Fibroblast of lung (primary cell): ENCODE data around the gene KCNH1. TPM values are rescaled to one million over a fixed set of nuclear protein-coding genes. Genes with fewer than 3 reads are reported as not detected.
"Not testable (repeated sequence)": the region's sequence is repeated elsewhere in the genome, so short reads cannot be mapped to it uniquely, and the experiment has no call there.

Source experiments
- DNase-seq, 2 donors: peaks; one replicate each; pipeline versions ENCODE4 v3.0.0 to v3.0.0-alpha.2; 2010; ENCODE audit warnings: low read depth in 2 of 2
- H2AFZ ChIP-seq: 2 replicates; pipeline ENCODE4 v1.5.1; 2012; ENCODE audit warnings: low read length, control low read depth, inconsistent platforms
- H3K27ac ChIP-seq: 2 replicates; pipeline ENCODE4 v1.5.1; 2011; ENCODE audit warnings: low read length, control low read depth; ENCODE audit not compliant: insufficient read depth
- H3K27me3 ChIP-seq: 2 replicates; pipeline ENCODE4 v1.5.1; 2011; ENCODE audit warnings: mild to moderate bottlenecking, low read length; ENCODE audit not compliant: control insufficient read depth, insufficient read depth
- H3K36me3 ChIP-seq: 2 replicates; pipeline ENCODE4 v1.5.1; 2011; ENCODE audit warnings: low read length; ENCODE audit not compliant: control insufficient read depth, insufficient read depth
- H3K4me1 ChIP-seq: 2 replicates; pipeline ENCODE4 v1.5.1; 2011; ENCODE audit warnings: low read length; ENCODE audit not compliant: control insufficient read depth, insufficient read depth; ENCODE audit errors: extremely low read depth
- H3K4me2 ChIP-seq: 2 replicates; pipeline ENCODE4 v1.5.1; 2011; ENCODE audit warnings: low read length, control low read depth; ENCODE audit not compliant: insufficient read depth; ENCODE audit errors: extremely low read depth
- H3K4me3 ChIP-seq, 4 experiments: fragments of 200-600 bp in 1 of 4; sonication (generic) in 1 of 4; replicated peaks in 1 of 4; 2 replicates each; pipeline ENCODE4 v1.5.1; 2011 to 2016; ENCODE audit warnings: low read length in 4 of 4, low read depth in 3 of 4, mild to moderate bottlenecking in 3 of 4, control low read depth in 2 of 4, inconsistent platforms in 1 of 4, mixed read lengths in 1 of 4; ENCODE audit not compliant: insufficient read depth in 1 of 4; ENCODE audit errors: control extremely low read depth in 1 of 4
- H3K79me2 ChIP-seq: 2 replicates; pipeline ENCODE4 v1.5.1; 2012; ENCODE audit warnings: mild to moderate bottlenecking, low read length, inconsistent platforms; ENCODE audit not compliant: control insufficient read depth, insufficient read depth
- H3K9ac ChIP-seq: 2 replicates; pipeline ENCODE4 v1.5.1; 2011; ENCODE audit warnings: mild to moderate bottlenecking, low read length, control low read depth; ENCODE audit not compliant: insufficient read depth
- H3K9me3 ChIP-seq: 2 replicates; pipeline ENCODE4 v1.5.1; 2012; ENCODE audit warnings: low read depth, low read length; ENCODE audit not compliant: control insufficient read depth, insufficient read depth
- H4K20me1 ChIP-seq: 2 replicates; pipeline ENCODE4 v1.5.1; 2011; ENCODE audit warnings: low read length; ENCODE audit not compliant: control insufficient read depth, insufficient read depth; ENCODE audit errors: extremely low read depth
- CTCF ChIP-seq, 2 donors: IDR thresholded peaks in 1 of 2; conservative IDR thresholded peaks in 1 of 2; 1 replicate in 1 of 2; 2 replicates in 1 of 2; pipeline ENCODE4 v1.5.1; 2011 to 2012; ENCODE audit warnings: low read length in 2 of 2, control low read depth in 1 of 2, inconsistent platforms in 1 of 2, low read depth in 1 of 2, mild to moderate bottlenecking in 1 of 2
- EZH2 ChIP-seq: IDR thresholded peaks from 2 replicates; pipeline ENCODE4 v1.5.1; 2012; ENCODE audit warnings: low read length, control low read depth, mild to moderate bottlenecking; ENCODE audit errors: missing control alignments
- polyA plus RNA-seq, 2 donors: library from polyadenylated mRNA; depleted of rRNA in 1 of 2; stranded (reverse) in 1 of 2; unstranded in 1 of 2; fragments of >200 nt; gene quantifications; 2 replicates each; pipeline ENCODE4 v1.2.1, GENCODE V29; 2011 to 2012; ENCODE audit warnings: missing spikeins in 1 of 2
- total RNA-seq: library from RNA; depleted of rRNA; stranded (reverse); fragments of >200 nt; gene quantifications from 2 replicates; pipeline ENCODE4 v1.2.1, GENCODE V29; 2014

The KCNH1 gene
- total and polyA plus RNA-seq, 2 donors (not counting 1 experiment from before 2014, with no cell fraction given): 0.17 to 1.5 TPM

- H2AFZ ChIP-seq: no peak overlapping the region
- H3K4me3 ChIP-seq: no peak overlapping the region
- no peak overlapping the region for H3K4me2 ChIP-seq
- H3K9ac ChIP-seq: no peak overlapping the region
- no peak overlapping the region for H3K27ac ChIP-seq
- H3K27me3 ChIP-seq: no peaks in the 10 kb centered on the region
- TF ChIP-seq EZH2 (no peak), CTCF (conservative IDR thresholded peaks at IDR 0.05 in 1 of 2, IDR thresholded peaks at IDR 0.05 in 1 of 2; ENCODE audit: low read depth in 1 of 2, low read length in 2 of 2) (no peak)
- no peaks in the 10 kb centered on the region for H3K36me3 ChIP-seq
- no peak for DNase-seq
- no peaks in the 10 kb centered on the region for H3K4me1 ChIP-seq
- H3K79me2 ChIP-seq: no peaks in the 10 kb centered on the region
- no peaks in the 10 kb centered on the region for H4K20me1 ChIP-seq
- no peaks in the 10 kb centered on the region for H3K9me3 ChIP-seq
Observed at GRCh38 chr1:211088156-211088555, 45.8 kb downstream of the KCNH1 start.

GRCh38 chr1:211082824-211083223 is 51.1 kb downstream of the KCNH1 start:
- H4K20me1 ChIP-seq: no peaks in the 10 kb centered on the region
- H3K27me3 ChIP-seq: no peaks in the 10 kb centered on the region
- TF ChIP-seq EZH2: no peak
- TF ChIP-seq CTCF (conservative IDR thresholded peaks at IDR 0.05 in 1 of 2, IDR thresholded peaks at IDR 0.05 in 1 of 2; ENCODE audit: low read depth in 1 of 2, low read length in 2 of 2): no peak
- H3K4me3 ChIP-seq: no peak overlapping the region
- H3K4me2 ChIP-seq: no peak overlapping the region
- H3K27ac ChIP-seq: no peak overlapping the region
- H2AFZ ChIP-seq: no peak overlapping the region
- no peaks in the 10 kb centered on the region for H3K9me3 ChIP-seq
- H3K36me3 ChIP-seq: no peaks in the 10 kb centered on the region
- no peaks in the 10 kb centered on the region for H3K79me2 ChIP-seq
- H3K9ac ChIP-seq: no peak overlapping the region
- no peaks in the 10 kb centered on the region for H3K4me1 ChIP-seq
- DNase-seq: no peak

GRCh38 chr1:211081447-211081846 is 52.5 kb downstream of the KCNH1 start:
- not testable (repeated sequence) for H3K36me3 ChIP-seq, H3K4me1 ChIP-seq, H3K27ac ChIP-seq, H3K9me3 ChIP-seq, H3K79me2 ChIP-seq, H2AFZ ChIP-seq, H3K4me2 ChIP-seq, DNase-seq, H4K20me1 ChIP-seq, H3K9ac ChIP-seq, H3K27me3 ChIP-seq, H3K4me3 ChIP-seq
